KMS-11 (cell line): ENCODE measurements around the gene CRYBG1.

Experiments used
- H2AFZ ChIP-seq: fragments of 200-600 bp; sonication (generic); 2 replicates; pipeline ENCODE4 v1.6.1; 2016; ENCODE audit warnings: antibody characterized with exemption, mixed run types, low read depth
- H3K27ac ChIP-seq: fragments of 200-600 bp; sonication (generic); 2 replicates; pipeline ENCODE4 v1.6.1; 2016; ENCODE audit warnings: mild to moderate bottlenecking, mixed run types
- H3K27me3 ChIP-seq: fragments of 200-600 bp; sonication (generic); 2 replicates; pipeline ENCODE4 v1.6.1; 2017; ENCODE audit warnings: mild to moderate bottlenecking, low read depth, mixed run types, moderate library complexity; ENCODE audit not compliant: insufficient read depth
- H3K36me3 ChIP-seq: fragments of 200-600 bp; sonication (generic); 2 replicates; pipeline ENCODE4 v1.6.1; 2017; ENCODE audit warnings: mild to moderate bottlenecking, mixed run types; ENCODE audit not compliant: insufficient read depth
- H3K4me1 ChIP-seq: fragments of 200-600 bp; sonication (generic); 2 replicates; pipeline ENCODE4 v1.6.1; 2016; ENCODE audit warnings: mild to moderate bottlenecking, low read depth, mixed run types; ENCODE audit not compliant: poor library complexity, severe bottlenecking
- H3K4me2 ChIP-seq: fragments of 200-600 bp; sonication (generic); 2 replicates; pipeline ENCODE4 v1.7.0; 2016; ENCODE audit warnings: mild to moderate bottlenecking, mixed run types
- H3K4me3 ChIP-seq: fragments of 200-600 bp; sonication (generic); IDR thresholded peaks from 2 replicates; pipeline ENCODE4 v1.6.1; 2017; ENCODE audit warnings: low read depth, low read length, mixed read lengths; ENCODE audit not compliant: insufficient read depth
- H3K79me2 ChIP-seq: fragments of 200-600 bp; sonication (generic); 2 replicates; pipeline ENCODE4 v1.6.1; 2016; ENCODE audit warnings: low read depth, mixed run types; ENCODE audit not compliant: insufficient read depth
- H3K9ac ChIP-seq: fragments of 200-600 bp; sonication (generic); 2 replicates; pipeline ENCODE4 v1.6.1; 2016; ENCODE audit warnings: mild to moderate bottlenecking, mixed run types
- H4K20me1 ChIP-seq: fragments of 200-600 bp; sonication (generic); 2 replicates; pipeline ENCODE4 v1.6.1; 2016; ENCODE audit warnings: mild to moderate bottlenecking, mixed run types; ENCODE audit not compliant: insufficient read depth
- CTCF ChIP-seq: fragments of 200-600 bp; sonication (generic); conservative IDR thresholded peaks from 2 replicates; pipeline ENCODE4 v1.6.1; 2017; ENCODE audit warnings: low read depth, mild to moderate bottlenecking, antibody characterized with exemption, low read length, moderate library complexity, mixed read lengths

Gene CRYBG1

GRCh38 chr6:106509420-106510089, 149.0 kb downstream of the CRYBG1 start:
- no peak for TF ChIP-seq CTCF
- peaks cover 6% of the 10 kb centered on the region for H3K4me1 ChIP-seq

GRCh38 chr6:106510090-106510970, 149.8 kb downstream of the CRYBG1 start:
- no peak for TF ChIP-seq CTCF

More at GRCh38 chr6:106509420-106510089, 149.0 kb downstream of the CRYBG1 start:
- H3K27ac ChIP-seq, result no peak overlapping the region
- no peak overlapping the region for H2AFZ ChIP-seq
- no peak overlapping the region for H3K4me2 ChIP-seq
- no peaks in the 10 kb centered on the region for H4K20me1 ChIP-seq
- H3K79me2 ChIP-seq, result no peaks in the 10 kb centered on the region
- H3K36me3 ChIP-seq, result no peaks in the 10 kb centered on the region
- peaks cover 10% of the 10 kb centered on the region for H3K27me3 ChIP-seq
- H3K9ac ChIP-seq, result no peak overlapping the region
- no peak overlapping the region for H3K4me3 ChIP-seq

GRCh38 chr6:106511288-106512047, 151.0 kb downstream of the CRYBG1 start:
- H2AFZ ChIP-seq, result peak overlapping the region; percentile 76
- no peak for TF ChIP-seq CTCF
- H3K79me2 ChIP-seq, result no peaks in the 10 kb centered on the region
- peaks cover 6% of the 10 kb centered on the region for H3K4me1 ChIP-seq
- H3K4me3 ChIP-seq, result no peak overlapping the region
- H3K27ac ChIP-seq, result no peak overlapping the region
- no peaks in the 10 kb centered on the region for H4K20me1 ChIP-seq
- H3K27me3 ChIP-seq, result peaks cover 10% of the 10 kb centered on the region
- peak overlapping the region; percentile 60 for H3K4me2 ChIP-seq
- H3K36me3 ChIP-seq, result no peaks in the 10 kb centered on the region
- H3K9ac ChIP-seq, result no peak overlapping the region

More at GRCh38 chr6:106510090-106510970, 149.8 kb downstream of the CRYBG1 start:
- Histone ChIP-seq H3K36me3 (no peaks in the 10 kb centered on the region), H3K9ac (no peak overlapping the region), H3K27ac (no peak overlapping the region), H3K27me3 (peaks cover 10% of the 10 kb centered on the region), H2AFZ (peak overlapping the region; percentile 76; the same call in 1 of the 2 replicates), H3K4me1 (peaks cover 6% of the 10 kb centered on the region), H4K20me1 (no peaks in the 10 kb centered on the region), H3K4me2 (peak overlapping the region; percentile 60), H3K79me2 (no peaks in the 10 kb centered on the region), H3K4me3 (no peak overlapping the region)
